ENCODE results near the gene MSI1.

Gene MSI1

DNA sequence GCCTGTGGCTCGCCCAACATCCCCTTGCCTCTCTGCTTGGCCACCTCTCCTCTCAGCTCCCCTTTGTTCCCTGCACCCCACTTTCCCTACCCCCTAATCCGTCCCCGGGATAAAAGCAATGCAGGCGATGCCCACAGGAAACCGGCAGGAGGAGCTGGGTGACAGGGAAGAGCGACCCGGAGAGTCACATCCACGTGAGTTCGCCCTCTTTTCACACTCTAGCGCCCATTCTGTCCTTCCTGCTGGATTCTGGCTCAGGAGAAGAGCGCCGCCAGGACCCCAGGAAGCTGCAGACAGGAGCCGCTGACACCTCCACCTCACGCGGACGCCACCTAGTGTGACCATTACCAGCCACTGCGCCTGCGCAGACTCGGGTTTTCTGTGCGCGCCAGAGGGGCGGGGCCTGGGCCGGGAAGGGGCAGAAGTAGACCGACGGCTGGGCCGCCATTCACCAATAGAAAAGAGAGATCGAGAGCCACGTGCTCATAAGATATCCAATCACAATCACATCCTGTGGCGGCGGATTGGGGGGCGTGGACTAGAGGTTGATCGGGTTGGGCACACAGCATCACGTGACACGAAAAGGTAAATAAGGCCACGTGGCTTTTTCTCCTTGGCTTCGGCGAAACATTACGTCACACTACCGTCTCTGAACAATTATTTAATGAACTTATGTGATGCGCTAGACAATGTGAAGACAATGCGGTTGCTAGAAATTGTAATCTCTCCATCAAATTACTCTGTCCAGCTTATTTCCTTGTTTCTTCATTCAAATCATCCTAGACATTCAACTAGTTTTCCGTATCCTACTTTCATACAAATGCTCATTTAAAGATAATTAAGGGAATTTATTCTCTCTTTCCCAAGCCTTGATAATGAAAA, 51.5 kb downstream of the MSI1 start:
- peak; percentile 100 for DNase-seq

DNA sequence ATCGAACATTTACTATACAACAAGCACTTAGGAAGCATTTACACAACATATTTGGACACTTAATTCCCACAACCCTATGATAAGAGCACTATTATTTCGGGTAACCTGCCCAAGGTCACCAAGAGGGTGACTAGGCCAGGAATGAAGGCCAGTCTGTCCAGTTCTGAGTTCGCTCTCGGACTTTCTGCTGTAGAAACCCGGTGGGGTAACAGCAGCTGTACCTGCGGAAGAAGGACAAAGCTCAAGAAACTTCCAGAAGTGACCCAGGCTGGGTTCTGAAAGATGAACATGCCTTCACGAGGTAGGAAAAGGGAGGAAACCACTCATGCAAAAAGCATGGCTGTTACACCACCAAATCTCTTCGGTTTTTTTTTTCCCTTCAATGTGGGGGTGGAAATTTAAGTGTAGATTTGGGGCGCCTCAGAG, 52.2 kb downstream of the MSI1 start:
- no peak for DNase-seq

DNA sequence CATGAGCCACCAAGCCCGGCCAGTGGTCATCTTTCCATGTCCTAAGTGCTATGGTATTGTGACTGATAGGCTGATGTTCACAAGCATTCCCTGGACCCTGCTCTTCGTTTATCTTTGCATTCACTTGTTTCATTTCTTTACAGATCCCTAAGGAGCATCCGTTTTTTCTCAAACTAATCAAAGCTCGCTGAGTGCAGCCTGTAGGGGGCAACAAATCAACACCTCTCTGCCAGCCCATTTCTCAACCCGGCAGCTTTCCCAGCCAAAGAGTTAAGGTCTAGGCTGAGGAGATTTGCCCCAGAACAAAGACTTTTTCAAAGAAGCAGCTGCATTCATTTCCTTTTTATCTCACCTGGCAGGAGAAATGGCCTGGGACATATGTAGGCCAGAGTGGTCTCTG, 54.7 kb downstream of the MSI1 start:
- no peak for DNase-seq

DNA sequence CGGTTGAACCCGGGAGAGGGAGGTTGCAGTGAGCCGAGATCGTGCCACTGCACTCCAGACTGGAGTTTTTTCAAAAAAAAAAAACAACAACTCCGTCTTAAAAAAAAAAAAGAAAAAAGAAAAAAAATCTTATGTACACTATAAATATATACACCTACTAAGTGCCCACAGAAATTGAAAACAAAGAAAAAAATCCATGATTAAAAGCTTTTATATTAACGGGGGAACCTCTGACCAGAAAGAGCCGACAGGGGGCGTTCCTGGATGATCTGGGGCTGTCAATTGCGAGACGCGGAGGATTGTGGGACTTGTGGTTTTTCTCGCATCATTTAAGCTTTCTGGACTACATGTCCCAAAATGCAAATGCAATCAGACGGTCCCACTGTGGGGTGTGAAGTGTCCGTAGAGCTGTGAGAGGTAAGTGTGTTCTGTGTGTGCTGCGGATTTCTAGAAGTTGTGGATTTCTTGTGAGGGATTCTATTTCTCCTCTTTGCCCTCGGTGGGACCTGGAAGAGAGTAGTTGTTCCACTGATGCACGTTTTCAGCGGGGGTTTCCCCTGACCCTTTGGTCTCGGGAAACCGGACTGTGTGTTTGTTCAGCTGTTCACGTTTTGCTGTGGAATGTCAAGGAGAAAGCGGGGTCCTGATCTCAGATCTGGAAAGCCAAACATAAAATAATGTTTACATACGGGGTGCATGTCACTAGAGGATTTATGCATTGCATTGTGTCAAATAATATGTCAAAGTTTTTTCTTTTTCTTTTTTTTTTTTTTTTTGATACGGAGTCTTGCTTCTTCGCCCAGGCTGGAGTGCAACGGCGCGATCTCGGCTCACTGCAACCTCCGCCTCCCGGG, 66.8 kb downstream of the MSI1 start, which contains the start of gene SIRT4:
Gene SIRT4, plus strand, starts transcription at position 360 of the 854 bp plus-strand sequence. CDS start 1,241 bp downstream, outside the sequence.
- DNase-seq: peak; percentile 88

DNA sequence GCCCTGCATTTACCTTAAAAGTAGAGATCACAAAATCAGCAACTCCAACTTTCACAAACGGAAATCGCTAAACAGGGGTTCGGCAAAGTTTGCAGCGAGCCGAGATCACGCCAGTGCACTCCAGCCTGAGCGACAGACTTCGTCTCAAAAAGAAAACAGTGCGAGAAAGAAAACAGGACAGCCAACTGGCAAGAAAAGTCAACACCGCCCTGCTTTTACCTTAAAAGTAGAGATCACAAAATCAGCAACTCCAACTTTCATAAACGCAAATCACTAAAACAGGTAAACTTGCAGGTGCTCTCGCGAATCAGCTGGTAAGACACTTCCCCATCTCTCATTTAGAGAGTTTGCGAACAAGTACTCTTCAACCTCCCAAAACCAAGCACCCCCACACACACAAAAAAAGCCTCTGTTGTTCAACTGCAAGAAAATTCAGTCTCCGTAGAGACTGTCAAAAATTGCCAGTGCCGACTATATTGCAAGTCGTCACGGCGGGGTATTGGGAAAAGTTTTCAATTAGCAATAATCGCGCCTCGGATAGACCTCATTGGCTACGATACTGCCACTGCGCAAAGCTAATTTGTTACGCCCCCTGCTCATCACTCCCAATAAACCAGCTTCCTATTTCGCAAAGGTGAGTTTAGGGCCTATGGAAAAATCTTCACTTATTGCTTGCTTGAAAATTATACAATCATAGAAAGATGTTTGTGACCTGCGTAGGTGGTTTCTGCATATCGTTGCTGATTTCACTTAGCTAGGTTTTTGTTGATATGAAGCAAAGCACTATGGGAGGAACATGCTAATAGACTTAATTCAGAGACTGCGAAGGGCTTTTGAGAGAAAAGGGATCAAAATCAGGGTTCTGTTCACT, 76.1 kb downstream of the MSI1 start, which contains the start of gene RNU4-1:
Gene RNU4-1, minus strand, starts transcription at position 577 of the 871 bp plus-strand sequence.
- DNase-seq: peak; percentile 63

DNA sequence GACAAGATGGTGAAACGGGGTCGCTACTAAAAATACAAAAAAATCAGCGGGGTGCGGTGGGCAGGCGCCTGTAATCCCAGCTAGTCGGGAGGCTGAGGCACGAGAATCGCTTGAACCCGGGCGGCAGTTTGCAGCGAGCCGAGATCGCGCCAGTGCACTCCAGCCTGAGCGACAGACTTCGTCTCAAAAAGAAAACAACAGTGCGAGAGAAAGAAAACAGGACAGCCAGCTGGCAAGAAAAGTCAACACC, 76.6 kb downstream of the MSI1 start:
- DNase-seq: no peak
